ENCODE results near the gene TSN. TPM values are rescaled to one million over a fixed set of nuclear protein-coding genes. Genes with fewer than 3 reads are reported as not detected.

TSN gene
- total and polyA plus RNA-seq, 9 of the 15 experiments (the other 6 are each of a cell fraction or from before 2014, with no cell fraction given): 63.2 to 152 (median 95.2) TPM

DNA sequence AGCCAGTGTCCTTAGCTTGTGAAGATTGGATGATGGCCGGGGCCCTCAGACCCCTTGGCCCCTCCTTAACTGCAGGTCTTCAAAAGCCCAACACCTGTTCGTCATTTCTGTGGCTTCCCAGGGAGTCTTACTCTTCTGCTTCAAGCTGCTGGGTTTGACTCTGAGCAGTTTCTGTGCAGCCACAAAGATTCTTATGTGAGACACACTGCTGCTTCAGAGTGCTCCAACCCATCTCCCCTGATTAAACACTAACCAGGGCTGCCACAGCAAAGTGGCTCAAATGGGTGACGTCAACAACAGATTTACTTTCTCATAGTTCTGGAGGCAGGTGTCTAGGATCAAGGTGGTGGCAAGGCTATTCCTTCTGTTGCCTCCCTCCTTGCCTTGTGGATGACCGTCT lies 40.8 kb downstream of the TSN start:
- no peaks in the 10 kb centered on the region for H3K79me2 ChIP-seq (ENCODE audit: control insufficient read depth, insufficient read depth, low read length)
- H3K9ac ChIP-seq (ENCODE audit: insufficient read depth in 1 of 2, low read depth in 2 of 2, low read length in 2 of 2): no peak overlapping the region
- no peak for DNase-seq (ENCODE audit: extremely low read depth in 1 of 4, low spot score in 3 of 4)
- FAIRE-seq: no peak
- in situ Hi-C loops (cut with MboI) (loop anchor here (25.0 kb wide), 1 partner anchor 709 kb away; no protein-coding TSS in a partner anchor), intact Hi-C loops (cut with micrococcal nuclease) (no loop called here)
- no peaks in the 10 kb centered on the region for H3K9me3 ChIP-seq (replicated peaks; ENCODE audit: control insufficient read depth, insufficient read depth, low read depth, low read length)
- H3K27me3 ChIP-seq (ENCODE audit: control insufficient read depth in 2 of 2, insufficient read depth in 2 of 2, low read length in 2 of 2): peaks cover 18 to 34% of the 10 kb centered on the region in 2 experiments
- no peak overlapping the region for H3K27ac ChIP-seq (ENCODE audit: extremely low read depth, low read depth, low read length)
- WGBS (ENCODE audit: insufficient coverage, low coverage, missing lambda C conversion rate): 3% methylated on average over 4 of the region's 4 CpGs
- BruUV-seq (replicated peaks): no TSS peak
- ChIA-PET POLR2A (no interaction called here), CTCF (ENCODE audit: low intra/inter-chr PET ratio) (no interaction called here)
- no peaks in the 10 kb centered on the region for H4K20me1 ChIP-seq (replicated peaks; ENCODE audit: control insufficient read depth, insufficient read depth, low read length)
- H3K36me3 ChIP-seq (ENCODE audit: control insufficient read depth, insufficient read depth, low read length): no peaks in the 10 kb centered on the region
- H3K4me1 ChIP-seq (replicated peaks in 1 of 2; ENCODE audit: control insufficient read depth in 2 of 2, insufficient read depth in 2 of 2, low read length in 2 of 2): no peaks in the 10 kb centered on the region
- no peak overlapping the region for H3K4me3 ChIP-seq
- no peak overlapping the region for H2AFZ ChIP-seq (ENCODE audit: low read depth, low read length)
- no peak for ATAC-seq
- H3K9me1 ChIP-seq (ENCODE audit: control insufficient read depth, insufficient read depth, low read length): no peaks in the 10 kb centered on the region
- H3K4me2 ChIP-seq (ENCODE audit: insufficient read depth, low read length): no peak overlapping the region
- TF ChIP-seq GABPB2 (CRISPR knock-in tag; conservative IDR thresholded peaks at IDR 0.05) (no peak), CBFB (CRISPR knock-in tag; IDR thresholded peaks at IDR 0.05) (no peak), THRAP3 (IDR thresholded peaks at IDR 0.05; ENCODE audit: borderline replicate concordance) (no peak), FIP1L1 (IDR thresholded peaks at IDR 0.05; ENCODE audit: low read depth, low read length, poor library complexity, severe bottlenecking) (no peak), SAFB (IDR thresholded peaks at IDR 0.05; ENCODE audit: borderline replicate concordance, low read depth, low read length) (no peak), DPF2 (IDR thresholded peaks at IDR 0.05) (no peak), MYNN (IDR thresholded peaks at IDR 0.05) (no peak), MYNN (CRISPR knock-in tag; IDR thresholded peaks at IDR 0.05) (no peak), MCM3 (IDR thresholded peaks at IDR 0.05) (no peak), ZNF644 (tag; IDR thresholded peaks at IDR 0.05; ENCODE audit: low read depth) (no peak), EHMT2 (IDR thresholded peaks at IDR 0.05) (no peak), NELFE (IDR thresholded peaks at IDR 0.05; ENCODE audit: insufficient read depth, insufficient read length) (no peak), SUPT5H (IDR thresholded peaks at IDR 0.05) (no peak), ZEB2 (IDR thresholded peaks at IDR 0.05) (no peak)
- TF ChIP-seq, protein P1, sequence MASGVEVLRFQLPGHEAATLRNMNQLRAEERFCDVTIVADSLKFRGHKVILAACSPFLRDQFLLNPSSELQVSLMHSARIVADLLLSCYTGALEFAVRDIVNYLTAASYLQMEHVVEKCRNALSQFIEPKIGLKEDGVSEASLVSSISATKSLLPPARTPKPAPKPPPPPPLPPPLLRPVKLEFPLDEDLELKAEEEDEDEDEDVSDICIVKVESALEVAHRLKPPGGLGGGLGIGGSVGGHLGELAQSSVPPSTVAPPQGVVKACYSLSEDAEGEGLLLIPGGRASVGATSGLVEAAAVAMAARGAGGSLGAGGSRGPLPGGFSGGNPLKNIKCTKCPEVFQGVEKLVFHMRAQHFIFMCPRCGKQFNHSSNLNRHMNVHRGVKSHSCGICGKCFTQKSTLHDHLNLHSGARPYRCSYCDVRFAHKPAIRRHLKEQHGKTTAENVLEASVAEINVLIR (CRISPR knock-in tag; IDR thresholded peaks at IDR 0.05): no peak
- TF ChIP-seq, protein P2, sequence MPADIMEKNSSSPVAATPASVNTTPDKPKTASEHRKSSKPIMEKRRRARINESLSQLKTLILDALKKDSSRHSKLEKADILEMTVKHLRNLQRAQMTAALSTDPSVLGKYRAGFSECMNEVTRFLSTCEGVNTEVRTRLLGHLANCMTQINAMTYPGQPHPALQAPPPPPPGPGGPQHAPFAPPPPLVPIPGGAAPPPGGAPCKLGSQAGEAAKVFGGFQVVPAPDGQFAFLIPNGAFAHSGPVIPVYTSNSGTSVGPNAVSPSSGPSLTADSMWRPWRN (IDR thresholded peaks at IDR 0.05; ENCODE audit: low read depth): no peak
- TF ChIP-seq, protein P3, sequence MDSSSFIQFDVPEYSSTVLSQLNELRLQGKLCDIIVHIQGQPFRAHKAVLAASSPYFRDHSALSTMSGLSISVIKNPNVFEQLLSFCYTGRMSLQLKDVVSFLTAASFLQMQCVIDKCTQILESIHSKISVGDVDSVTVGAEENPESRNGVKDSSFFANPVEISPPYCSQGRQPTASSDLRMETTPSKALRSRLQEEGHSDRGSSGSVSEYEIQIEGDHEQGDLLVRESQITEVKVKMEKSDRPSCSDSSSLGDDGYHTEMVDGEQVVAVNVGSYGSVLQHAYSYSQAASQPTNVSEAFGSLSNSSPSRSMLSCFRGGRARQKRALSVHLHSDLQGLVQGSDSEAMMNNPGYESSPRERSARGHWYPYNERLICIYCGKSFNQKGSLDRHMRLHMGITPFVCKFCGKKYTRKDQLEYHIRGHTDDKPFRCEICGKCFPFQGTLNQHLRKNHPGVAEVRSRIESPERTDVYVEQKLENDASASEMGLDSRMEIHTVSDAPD (CRISPR knock-in tag; IDR thresholded peaks at IDR 0.05): no peak
- TF ChIP-seq, protein P4, sequence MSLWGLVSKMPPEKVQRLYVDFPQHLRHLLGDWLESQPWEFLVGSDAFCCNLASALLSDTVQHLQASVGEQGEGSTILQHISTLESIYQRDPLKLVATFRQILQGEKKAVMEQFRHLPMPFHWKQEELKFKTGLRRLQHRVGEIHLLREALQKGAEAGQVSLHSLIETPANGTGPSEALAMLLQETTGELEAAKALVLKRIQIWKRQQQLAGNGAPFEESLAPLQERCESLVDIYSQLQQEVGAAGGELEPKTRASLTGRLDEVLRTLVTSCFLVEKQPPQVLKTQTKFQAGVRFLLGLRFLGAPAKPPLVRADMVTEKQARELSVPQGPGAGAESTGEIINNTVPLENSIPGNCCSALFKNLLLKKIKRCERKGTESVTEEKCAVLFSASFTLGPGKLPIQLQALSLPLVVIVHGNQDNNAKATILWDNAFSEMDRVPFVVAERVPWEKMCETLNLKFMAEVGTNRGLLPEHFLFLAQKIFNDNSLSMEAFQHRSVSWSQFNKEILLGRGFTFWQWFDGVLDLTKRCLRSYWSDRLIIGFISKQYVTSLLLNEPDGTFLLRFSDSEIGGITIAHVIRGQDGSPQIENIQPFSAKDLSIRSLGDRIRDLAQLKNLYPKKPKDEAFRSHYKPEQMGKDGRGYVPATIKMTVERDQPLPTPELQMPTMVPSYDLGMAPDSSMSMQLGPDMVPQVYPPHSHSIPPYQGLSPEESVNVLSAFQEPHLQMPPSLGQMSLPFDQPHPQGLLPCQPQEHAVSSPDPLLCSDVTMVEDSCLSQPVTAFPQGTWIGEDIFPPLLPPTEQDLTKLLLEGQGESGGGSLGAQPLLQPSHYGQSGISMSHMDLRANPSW (CRISPR knock-in tag; IDR thresholded peaks at IDR 0.05): no peak
- TF ChIP-seq, protein P5, sequence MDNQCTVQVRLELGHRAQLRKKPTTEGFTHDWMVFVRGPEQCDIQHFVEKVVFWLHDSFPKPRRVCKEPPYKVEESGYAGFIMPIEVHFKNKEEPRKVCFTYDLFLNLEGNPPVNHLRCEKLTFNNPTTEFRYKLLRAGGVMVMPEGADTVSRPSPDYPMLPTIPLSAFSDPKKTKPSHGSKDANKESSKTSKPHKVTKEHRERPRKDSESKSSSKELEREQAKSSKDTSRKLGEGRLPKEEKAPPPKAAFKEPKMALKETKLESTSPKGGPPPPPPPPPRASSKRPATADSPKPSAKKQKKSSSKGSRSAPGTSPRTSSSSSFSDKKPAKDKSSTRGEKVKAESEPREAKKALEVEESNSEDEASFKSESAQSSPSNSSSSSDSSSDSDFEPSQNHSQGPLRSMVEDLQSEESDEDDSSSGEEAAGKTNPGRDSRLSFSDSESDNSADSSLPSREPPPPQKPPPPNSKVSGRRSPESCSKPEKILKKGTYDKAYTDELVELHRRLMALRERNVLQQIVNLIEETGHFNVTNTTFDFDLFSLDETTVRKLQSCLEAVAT (IDR thresholded peaks at IDR 0.05): no peak
